NCI-H510A (cell line): Measurements from ENCODE around the gene NFE2L3.
A peak's percentile ranks its signal among the peaks of the same experiment; 100 is the strongest.
"Not testable (repeated sequence)": the region's sequence is repeated elsewhere in the genome, so short reads cannot be mapped to it uniquely, and the experiment has no call there.

Source experiments
- DNase-seq: peaks from one replicate; lab custom pipeline; 2025; lab: John Stamatoyannopoulos, UW

NFE2L3 gene

GRCh38 chr7:26151953-26152781 is at the start of gene NFE2L3:
NFE2L3 (plus strand) TSS chr7:26152198; CDS start chr7:26152499, 301 bp downstream.
- DNase-seq, result peak; percentile 85

GRCh38 chr7:26103596-26103995 is 48.4 kb upstream of the NFE2L3 start:
- DNase-seq, result no peak

- DNase-seq, result no peak
Observed at GRCh38 chr7:26105236-26105635, 46.8 kb upstream of the NFE2L3 start.

- no peak for DNase-seq
Observed at GRCh38 chr7:26105931-26106330, 46.1 kb upstream of the NFE2L3 start.

GRCh38 chr7:26112203-26112740 is 39.7 kb upstream of the NFE2L3 start:
- no peak for DNase-seq

GRCh38 chr7:26115650-26116049 is 36.3 kb upstream of the NFE2L3 start:
- DNase-seq, result no peak

- no peak for DNase-seq
Observed at GRCh38 chr7:26117142-26117807, 34.7 kb upstream of the NFE2L3 start.

GRCh38 chr7:26117970-26118369 is 34.0 kb upstream of the NFE2L3 start:
- no peak for DNase-seq

GRCh38 chr7:26122745-26123144 is 29.3 kb upstream of the NFE2L3 start:
- no peak for DNase-seq

GRCh38 chr7:26124775-26125174 is 27.2 kb upstream of the NFE2L3 start:
- not testable (repeated sequence) for DNase-seq

GRCh38 chr7:26127411-26127810 is 24.6 kb upstream of the NFE2L3 start:
- no peak for DNase-seq

GRCh38 chr7:26131056-26131589 is 20.9 kb upstream of the NFE2L3 start:
- no peak for DNase-seq

GRCh38 chr7:26135076-26135475 is 16.9 kb upstream of the NFE2L3 start:
- no peak for DNase-seq

- no peak for DNase-seq
Observed at GRCh38 chr7:26135551-26135950, 16.4 kb upstream of the NFE2L3 start.

GRCh38 chr7:26136831-26137230 is 15.2 kb upstream of the NFE2L3 start:
- no peak for DNase-seq

- DNase-seq, result no peak
Observed at GRCh38 chr7:26140380-26140779, 11.6 kb upstream of the NFE2L3 start.

GRCh38 chr7:26141077-26141476 is 10.9 kb upstream of the NFE2L3 start:
- no peak for DNase-seq

- DNase-seq, result no peak
Observed at GRCh38 chr7:26143298-26144048, 8.5 kb upstream of the NFE2L3 start.

GRCh38 chr7:26144184-26145080 is 7.6 kb upstream of the NFE2L3 start:
- DNase-seq, result no peak

- DNase-seq, result no peak
Observed at GRCh38 chr7:26145238-26145637, 6.8 kb upstream of the NFE2L3 start.

GRCh38 chr7:26147030-26147429 is 5.0 kb upstream of the NFE2L3 start:
- no peak for DNase-seq
